Lung (tissue), 12 donors: ENCODE measurements around the gene UST. TPM values are rescaled to one million over a fixed set of nuclear protein-coding genes. Genes with fewer than 3 reads are reported as not detected.

Experiments
- ATAC-seq: fragments of 200-7000 bp; cut with Tn5 transposase; one replicate; pipeline ENCODE4 v1.9.1; 2020; ENCODE audit warnings: moderate number of reproducible peaks; ENCODE audit not compliant: insufficient read depth, low FRiP score
- DNase-seq, 3 donors: peaks; one replicate each; pipeline ENCODE4 v3.0.0-alpha.2; 2013 to 2017
- H3K27ac ChIP-seq, 2 donors: one replicate each; pipeline ENCODE4 v1.5.1; 2013; ENCODE audit warnings: mild to moderate bottlenecking in 2 of 2, moderate library complexity in 2 of 2, control low read depth in 1 of 2, inconsistent platforms in 1 of 2, low read depth in 1 of 2, low read length in 1 of 2
- H3K27me3 ChIP-seq, 3 donors: one replicate each; pipeline ENCODE4 v1.5.1; 2013; ENCODE audit warnings: low read length in 2 of 3; ENCODE audit not compliant: control insufficient read depth in 3 of 3, insufficient read depth in 3 of 3
- H3K36me3 ChIP-seq, 4 donors: one replicate each; pipeline ENCODE4 v1.5.1; 2013; ENCODE audit warnings: low read length in 4 of 4, mild to moderate bottlenecking in 1 of 4, moderate library complexity in 1 of 4; ENCODE audit not compliant: control insufficient read depth in 4 of 4, insufficient read depth in 4 of 4
- H3K4me1 ChIP-seq, 5 donors: one replicate each; pipeline ENCODE4 v1.5.1; 2013; ENCODE audit warnings: low read length in 5 of 5, mild to moderate bottlenecking in 2 of 5, moderate library complexity in 1 of 5; ENCODE audit not compliant: control insufficient read depth in 5 of 5, insufficient read depth in 5 of 5
- H3K4me3 ChIP-seq: one replicate; pipeline ENCODE4 v1.5.1; 2013; ENCODE audit warnings: mild to moderate bottlenecking, control low read depth, moderate library complexity
- H3K9ac ChIP-seq, 2 donors: one replicate each; pipeline ENCODE4 v1.5.1; 2013; ENCODE audit warnings: low read length in 2 of 2, control low read depth in 1 of 2; ENCODE audit not compliant: insufficient read depth in 1 of 2
- H3K9me3 ChIP-seq, 4 donors: one replicate each; pipeline ENCODE4 v1.5.1; 2013; ENCODE audit warnings: low read length in 3 of 4, mild to moderate bottlenecking in 1 of 4, moderate library complexity in 1 of 4; ENCODE audit not compliant: control insufficient read depth in 4 of 4, insufficient read depth in 3 of 4
- WGBS, 2 donors: extraction: QIAGEN DNeasy Blood & Tissue Kit; methylation state at CpG; one replicate each; pipeline ENCODE4 v1.1.7; 2013; 5-methylcytosine and 5-hydroxymethylcytosine counted together
- polyA plus RNA-seq, 2 donors: library from polyadenylated mRNA; stranded (reverse); fragments of 200-250 nt; gene quantifications; one replicate each; pipeline ENCODE4 v1.2.1, GENCODE V29; 2013
- total RNA-seq, 2 donors: library from RNA; depleted of rRNA in 1 of 2; stranded (reverse); fragments of >200 nt in 1 of 2; gene quantifications; one replicate each; pipeline ENCODE4 v1.2.1, GENCODE V29; 2014 to 2021
- TF ChIP-seq, protein P1 (sequence below): IDR thresholded peaks from 2 replicates; pipeline ENCODE4 v1.5.1; 2012; ENCODE audit warnings: mild to moderate bottlenecking; ENCODE audit errors: control extremely low read depth, extremely low read depth
- donor health status: control.
- donor health status: control.
- donor health status: Bipolar disorder and iron deficiency.
- donor health status: healthy.
- donor health status: DM: yes; HTN: yes; CAD: no.

UST gene
- total and polyA plus RNA-seq, 4 donors = 4.5 to 24.0 (median 7.1) TPM

DNA sequence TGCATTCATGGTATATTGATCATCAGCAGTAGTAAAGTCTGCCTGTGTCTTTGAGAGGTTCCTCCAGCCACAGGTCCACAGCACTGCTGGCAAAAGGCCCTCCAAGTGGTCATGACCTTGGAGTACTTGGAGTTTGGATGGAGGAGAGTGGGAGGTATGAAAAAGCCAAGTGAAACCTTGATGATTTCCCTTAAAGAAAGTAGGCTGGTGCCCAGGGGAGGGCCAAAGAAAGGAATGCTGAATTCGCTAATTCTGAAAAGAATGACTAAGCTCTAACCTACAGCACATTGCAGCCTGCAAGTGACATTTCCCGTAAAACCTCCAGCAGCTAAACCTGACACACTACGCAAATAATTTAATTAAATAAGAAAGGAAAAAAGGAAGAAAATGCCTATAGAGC, 347.3 kb downstream of the UST start:
- WGBS, 2 donors = 44 to 48% methylated on average over 3 of the region's 3 CpGs
- Histone ChIP-seq H3K27me3 (no peaks in the 10 kb centered on the region), H3K36me3 (no peaks in the 10 kb centered on the region), H3K4me1 (peaks cover 0 to 24% (median 2%) of the 10 kb centered on the region in 5 donors), H3K27ac (no peak overlapping the region), H3K9ac (no peak overlapping the region), H3K4me3 (no peak overlapping the region), H3K9me3 (peaks cover 0 to 6% (median 4%) of the 10 kb centered on the region in 4 donors)
- TF ChIP-seq, protein P1, sequence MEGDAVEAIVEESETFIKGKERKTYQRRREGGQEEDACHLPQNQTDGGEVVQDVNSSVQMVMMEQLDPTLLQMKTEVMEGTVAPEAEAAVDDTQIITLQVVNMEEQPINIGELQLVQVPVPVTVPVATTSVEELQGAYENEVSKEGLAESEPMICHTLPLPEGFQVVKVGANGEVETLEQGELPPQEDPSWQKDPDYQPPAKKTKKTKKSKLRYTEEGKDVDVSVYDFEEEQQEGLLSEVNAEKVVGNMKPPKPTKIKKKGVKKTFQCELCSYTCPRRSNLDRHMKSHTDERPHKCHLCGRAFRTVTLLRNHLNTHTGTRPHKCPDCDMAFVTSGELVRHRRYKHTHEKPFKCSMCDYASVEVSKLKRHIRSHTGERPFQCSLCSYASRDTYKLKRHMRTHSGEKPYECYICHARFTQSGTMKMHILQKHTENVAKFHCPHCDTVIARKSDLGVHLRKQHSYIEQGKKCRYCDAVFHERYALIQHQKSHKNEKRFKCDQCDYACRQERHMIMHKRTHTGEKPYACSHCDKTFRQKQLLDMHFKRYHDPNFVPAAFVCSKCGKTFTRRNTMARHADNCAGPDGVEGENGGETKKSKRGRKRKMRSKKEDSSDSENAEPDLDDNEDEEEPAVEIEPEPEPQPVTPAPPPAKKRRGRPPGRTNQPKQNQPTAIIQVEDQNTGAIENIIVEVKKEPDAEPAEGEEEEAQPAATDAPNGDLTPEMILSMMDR = no peak
- DNase-seq (no peak), ATAC-seq (peak; percentile 24)

DNA sequence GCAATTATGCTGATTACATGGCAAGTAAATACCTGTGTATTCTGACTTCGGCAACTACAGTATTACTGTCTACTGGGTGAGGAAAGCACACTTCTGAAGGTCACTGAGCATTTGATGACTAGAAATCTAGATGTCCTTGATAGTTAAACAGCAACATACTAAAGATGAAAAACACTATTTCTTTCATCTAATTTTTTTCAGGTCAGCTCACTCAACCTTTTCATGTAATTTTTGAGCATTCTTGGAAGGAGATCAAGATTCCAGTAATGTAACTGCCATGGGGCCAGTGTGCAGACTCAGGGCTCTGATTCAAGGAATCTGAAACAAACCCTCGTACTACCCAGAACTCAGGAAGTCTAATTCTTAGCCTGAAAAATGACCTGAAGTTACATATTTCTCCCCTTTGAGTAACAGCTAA, 348.1 kb downstream of the UST start:
- WGBS, 2 donors = 50 to 51% methylated on average over 2 of the region's 2 CpGs
- Histone ChIP-seq H3K9me3 (peaks cover 0 to 6% (median 4%) of the 10 kb centered on the region in 4 donors), H3K27ac (no peak overlapping the region), H3K27me3 (no peaks in the 10 kb centered on the region), H3K36me3 (no peaks in the 10 kb centered on the region), H3K4me1 (peaks cover 0 to 24% (median 2%) of the 10 kb centered on the region in 5 donors), H3K4me3 (no peak overlapping the region), H3K9ac (no peak overlapping the region)
- TF ChIP-seq, protein P1 = no peak
- DNase-seq (peak in 2 of 3 donors; percentile 56 to 73), ATAC-seq (no peak)

DNA sequence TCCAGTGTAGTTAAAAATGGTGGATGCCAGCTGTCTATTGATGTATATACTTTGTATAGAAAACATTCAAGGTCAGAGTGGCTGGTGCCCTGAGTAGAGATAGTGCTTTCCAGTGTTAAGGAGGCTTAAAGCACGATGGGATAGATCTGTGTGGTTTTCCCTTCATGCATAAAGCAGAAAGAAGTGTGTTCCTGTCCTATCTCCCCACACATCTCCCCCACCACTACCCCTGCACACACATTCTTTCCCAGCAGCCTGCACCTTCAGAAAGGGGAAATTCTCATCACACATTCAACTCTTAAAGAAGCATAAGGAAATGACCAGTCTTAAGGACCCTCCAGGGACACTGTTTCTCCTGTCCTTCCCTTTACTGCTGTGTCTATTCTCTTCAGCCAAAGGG, 349.0 kb downstream of the UST start:
- Histone ChIP-seq H3K36me3 (no peaks in the 10 kb centered on the region), H3K27ac (no peak overlapping the region), H3K4me3 (no peak overlapping the region), H3K9ac (no peak overlapping the region), H3K9me3 (peaks cover 0 to 6% (median 4%) of the 10 kb centered on the region in 4 donors), H3K27me3 (no peaks in the 10 kb centered on the region), H3K4me1 (peaks cover 0 to 24% (median 2%) of the 10 kb centered on the region in 5 donors)
- 36 to 38% methylated on average over 1 of the region's 1 CpG for WGBS, 2 donors
- TF ChIP-seq, protein P1 = no peak
- DNase-seq = no peak
- ATAC-seq = no peak

DNA sequence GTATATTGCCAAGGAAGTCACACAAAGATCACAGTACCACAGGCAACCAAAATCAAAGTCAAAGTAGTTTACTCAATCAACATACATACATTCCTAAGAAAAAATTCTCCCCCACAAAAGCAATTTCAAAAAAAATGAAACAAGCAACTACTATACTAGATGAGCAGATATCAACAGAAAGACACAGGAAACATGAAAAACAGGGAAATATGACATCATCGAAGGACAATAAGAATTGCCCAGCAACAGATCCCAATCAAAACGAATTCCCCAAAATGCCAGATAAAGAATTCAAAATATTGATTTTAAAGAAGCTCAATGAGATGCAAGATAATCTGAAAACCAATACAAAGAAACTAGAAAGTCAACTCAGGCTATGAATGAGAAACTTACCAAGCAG, 351.0 kb downstream of the UST start:
- TF ChIP-seq, protein P1 = no peak

More for the DNA sequence above, 351.0 kb downstream of the UST start:
- no peak for ATAC-seq
- Histone ChIP-seq H3K36me3 (no peaks in the 10 kb centered on the region), H3K4me1 (peaks cover 0 to 24% (median 2%) of the 10 kb centered on the region in 5 donors), H3K9ac (no peak overlapping the region), H3K4me3 (no peak overlapping the region), H3K27me3 (no peaks in the 10 kb centered on the region), H3K27ac (no peak overlapping the region), H3K9me3 (peaks cover 0 to 6% (median 4%) of the 10 kb centered on the region in 4 donors)
- 90 to 98% methylated on average over 2 of the region's 2 CpGs for WGBS, 2 donors
- DNase-seq = no peak
